Lower lobe of right lung (tissue), 2 donors: Measurements from ENCODE around the gene UBE2H. TPM values are rescaled to one million over a fixed set of nuclear protein-coding genes. Genes with fewer than 3 reads are reported as not detected.

Experiments
- ATAC-seq, 2 donors: fragments of 200-7000 bp; cut with Tn5 transposase; one replicate each; pipeline ENCODE4 v1.9.1; 2020 to 2022; ENCODE audit warnings: mild to moderate bottlenecking in 2 of 2, moderate library complexity in 2 of 2
- DNase-seq: peaks from one replicate; pipeline ENCODE4 v3.0.0-alpha.2; 2020
- H3K27ac ChIP-seq: fragments of 200-600 bp; one replicate; pipeline ENCODE4 v1.8.0; 2022
- H3K27me3 ChIP-seq: fragments of 200-600 bp; one replicate; pipeline ENCODE4 v1.8.0; 2022; ENCODE audit warnings: low read depth
- H3K36me3 ChIP-seq: fragments of 200-600 bp; one replicate; pipeline ENCODE4 v1.8.0; 2022; ENCODE audit warnings: mild to moderate bottlenecking
- H3K4me1 ChIP-seq: fragments of 200-600 bp; one replicate; pipeline ENCODE4 v1.8.0; 2022
- H3K4me3 ChIP-seq: fragments of 200-600 bp; one replicate; pipeline ENCODE4 v1.8.0; 2022; ENCODE audit warnings: mild to moderate bottlenecking
- H3K9me3 ChIP-seq: fragments of 200-600 bp; one replicate; pipeline ENCODE4 v1.8.0; 2022
- intact Hi-C: fragments of 100-400 bp; cut with DNase I; formaldehyde crosslinking; loops from one replicate; pipeline ENCODE4 v1.11.0; 2022
- total RNA-seq: library from RNA; stranded (reverse); fragmentation: NEBNext Ultra II Directional; extraction: Animal tissue kit (Norgen Biotek cat#: 25700); gene quantifications from one replicate; pipeline ENCODE4 v1.2.1, GENCODE V29; 2021
- TF ChIP-seq, protein P1 (sequence below): fragments of 200-600 bp; IDR thresholded peaks from one replicate; pipeline ENCODE4 v1.8.0; 2022; ENCODE audit warnings: antibody characterized with exemption, mild to moderate bottlenecking
- donor health status: DM: no; HTN: yes; CAD: no; lungs with severe emphysema.

The UBE2H gene
- total RNA-seq, 1 donor from 2014 or later, result 76.7 TPM

DNA sequence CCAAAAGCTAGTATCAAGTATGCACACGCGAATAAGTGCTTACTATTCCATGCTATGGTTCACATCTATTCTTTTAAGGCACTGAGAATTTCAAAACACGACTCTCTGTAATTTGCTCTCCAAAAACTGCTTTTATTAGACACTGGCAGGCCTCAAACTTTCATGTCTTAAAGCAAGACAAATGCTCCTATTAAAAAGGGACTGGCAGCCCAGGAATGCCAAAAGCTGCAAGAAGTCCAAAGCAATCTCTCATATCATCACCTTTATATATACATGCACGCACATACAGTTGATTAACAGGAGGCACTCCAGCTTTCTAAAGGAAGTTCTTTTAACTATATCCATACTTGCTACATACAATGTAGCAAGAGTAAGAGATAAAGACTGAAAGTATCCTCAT is 34.8 kb downstream of the UBE2H start:
- no peak overlapping the region for H3K4me3 ChIP-seq

DNA sequence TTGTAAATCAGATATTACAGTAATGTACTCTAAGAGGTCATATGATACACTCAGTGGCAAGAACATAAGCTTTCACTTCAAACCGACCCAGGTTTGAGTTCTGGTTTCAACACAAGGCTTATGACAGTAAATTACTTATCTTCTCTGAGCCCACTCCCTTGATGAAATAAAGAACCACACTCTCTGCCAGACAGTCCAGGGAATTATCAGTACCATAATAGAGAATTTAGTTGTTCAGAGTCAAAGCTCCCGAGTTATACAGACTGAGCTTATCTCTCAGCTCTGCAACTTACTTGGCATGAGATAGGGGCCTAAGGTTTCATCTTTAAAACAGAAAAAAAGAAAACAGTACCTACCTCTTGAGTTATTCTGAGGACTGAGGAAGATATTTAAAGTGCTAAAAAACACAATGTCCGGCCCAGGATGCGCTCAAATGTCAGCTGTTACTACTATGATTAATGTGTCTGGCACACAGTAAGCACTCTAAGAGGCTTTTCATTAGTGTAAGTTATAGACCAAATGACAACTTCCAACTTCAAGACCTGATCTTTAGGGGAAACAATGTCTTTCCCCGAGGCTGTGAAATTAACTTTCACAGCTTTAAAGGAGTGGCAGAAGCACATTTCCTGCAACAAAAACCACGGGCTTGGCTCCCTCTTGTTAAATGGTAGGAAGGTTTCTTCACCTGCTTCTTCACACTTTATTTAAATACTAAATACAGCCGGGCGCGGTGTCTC is 38.1 kb downstream of the UBE2H start:
- H3K4me3 ChIP-seq, result no peak overlapping the region
- ATAC-seq (no peak), DNase-seq (no peak)
- intact Hi-C loops, result no loop called here
- no peaks in the 10 kb centered on the region for H3K27me3 ChIP-seq
- peaks cover 25% of the 10 kb centered on the region for H3K4me1 ChIP-seq
- no peak overlapping the region for H3K27ac ChIP-seq
- H3K9me3 ChIP-seq, result no peaks in the 10 kb centered on the region
- TF ChIP-seq, protein P1, sequence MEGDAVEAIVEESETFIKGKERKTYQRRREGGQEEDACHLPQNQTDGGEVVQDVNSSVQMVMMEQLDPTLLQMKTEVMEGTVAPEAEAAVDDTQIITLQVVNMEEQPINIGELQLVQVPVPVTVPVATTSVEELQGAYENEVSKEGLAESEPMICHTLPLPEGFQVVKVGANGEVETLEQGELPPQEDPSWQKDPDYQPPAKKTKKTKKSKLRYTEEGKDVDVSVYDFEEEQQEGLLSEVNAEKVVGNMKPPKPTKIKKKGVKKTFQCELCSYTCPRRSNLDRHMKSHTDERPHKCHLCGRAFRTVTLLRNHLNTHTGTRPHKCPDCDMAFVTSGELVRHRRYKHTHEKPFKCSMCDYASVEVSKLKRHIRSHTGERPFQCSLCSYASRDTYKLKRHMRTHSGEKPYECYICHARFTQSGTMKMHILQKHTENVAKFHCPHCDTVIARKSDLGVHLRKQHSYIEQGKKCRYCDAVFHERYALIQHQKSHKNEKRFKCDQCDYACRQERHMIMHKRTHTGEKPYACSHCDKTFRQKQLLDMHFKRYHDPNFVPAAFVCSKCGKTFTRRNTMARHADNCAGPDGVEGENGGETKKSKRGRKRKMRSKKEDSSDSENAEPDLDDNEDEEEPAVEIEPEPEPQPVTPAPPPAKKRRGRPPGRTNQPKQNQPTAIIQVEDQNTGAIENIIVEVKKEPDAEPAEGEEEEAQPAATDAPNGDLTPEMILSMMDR, result no peak
- H3K36me3 ChIP-seq, result peaks cover 14% of the 10 kb centered on the region

More for the DNA sequence above, 34.8 kb downstream of the UBE2H start:
- no peak for DNase-seq
- TF ChIP-seq, protein P1, result no peak
- Histone ChIP-seq H3K27ac (no peak overlapping the region), H3K36me3 (peaks cover 6% of the 10 kb centered on the region), H3K9me3 (no peaks in the 10 kb centered on the region), H3K4me1 (peaks cover 34% of the 10 kb centered on the region), H3K27me3 (no peaks in the 10 kb centered on the region)
- no peak for ATAC-seq
- intact Hi-C loops, result no loop called here

DNA sequence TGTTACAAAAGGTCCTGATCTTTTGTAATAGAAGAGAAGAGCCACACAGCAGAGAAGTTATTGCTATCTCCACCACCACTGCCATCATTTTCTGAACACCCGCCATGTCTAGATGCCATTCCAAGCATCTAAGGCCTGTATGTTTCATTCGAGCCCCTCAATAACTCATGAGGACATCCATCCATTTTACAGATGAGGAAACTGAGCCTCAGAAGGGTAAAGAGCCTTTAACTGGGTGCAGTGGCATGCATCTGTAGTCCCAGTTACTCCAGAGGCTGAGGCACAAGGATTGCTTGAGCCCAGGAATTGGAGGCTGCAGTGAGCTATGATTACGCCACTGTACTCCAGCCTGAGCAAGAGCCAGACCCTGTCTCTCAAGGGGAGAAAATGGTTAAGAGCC is 39.3 kb downstream of the UBE2H start:
- intact Hi-C loops, result no loop called here
- Histone ChIP-seq H3K27me3 (no peaks in the 10 kb centered on the region), H3K4me1 (peaks cover 25% of the 10 kb centered on the region), H3K4me3 (no peak overlapping the region), H3K27ac (no peak overlapping the region), H3K36me3 (peaks cover 15% of the 10 kb centered on the region), H3K9me3 (no peaks in the 10 kb centered on the region)
- no peak for DNase-seq
- TF ChIP-seq, protein P1, result no peak
- no peak for ATAC-seq

DNA sequence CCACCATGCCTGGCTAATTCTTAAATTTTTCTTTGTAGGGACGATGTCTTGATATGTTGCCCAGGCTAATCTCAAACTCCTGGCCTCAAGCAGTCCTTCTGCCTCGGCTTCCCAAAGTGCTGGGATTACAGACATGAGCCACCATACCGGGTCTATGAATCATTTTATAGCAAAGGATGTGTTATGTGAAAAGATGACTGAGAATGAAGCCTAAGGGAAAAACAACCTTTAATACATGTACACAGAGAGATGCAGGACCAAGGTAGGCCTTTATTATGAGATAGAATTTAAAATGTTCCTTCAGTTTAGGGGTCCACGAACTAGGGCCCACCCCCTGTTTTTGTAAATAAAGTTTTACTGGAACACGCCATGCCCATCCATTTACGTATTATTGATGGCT is 41.0 kb downstream of the UBE2H start:
- Histone ChIP-seq H3K9me3 (no peaks in the 10 kb centered on the region), H3K27ac (no peak overlapping the region), H3K4me1 (peaks cover 31% of the 10 kb centered on the region), H3K27me3 (no peaks in the 10 kb centered on the region), H3K36me3 (peaks cover 15% of the 10 kb centered on the region), H3K4me3 (no peak overlapping the region)
- DNase-seq (no peak), ATAC-seq (no peak)
- TF ChIP-seq, protein P1, result no peak
- intact Hi-C loops, result no loop called here

DNA sequence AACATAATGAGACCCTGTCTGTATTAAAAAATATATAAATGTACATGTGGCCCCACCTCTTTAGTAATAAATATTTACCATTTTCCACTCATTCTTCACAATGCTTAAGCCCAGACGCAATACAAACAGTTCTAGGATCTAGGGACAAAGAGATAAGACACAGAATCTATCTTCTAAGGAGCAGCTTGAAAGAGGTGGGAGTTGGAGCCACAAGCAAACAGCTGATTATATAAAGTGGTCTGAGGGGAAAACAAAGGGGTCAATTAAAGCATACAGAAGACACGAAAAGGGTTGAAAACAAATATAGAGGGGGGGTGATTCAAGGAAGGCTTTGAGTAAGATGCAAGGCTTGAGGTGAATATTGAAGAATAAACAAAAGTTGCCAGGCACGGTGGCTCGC is 43.1 kb downstream of the UBE2H start:
- peaks cover 15% of the 10 kb centered on the region for H3K36me3 ChIP-seq
- no peak for DNase-seq
- H3K4me3 ChIP-seq, result no peak overlapping the region
- intact Hi-C loops, result no loop called here
- no peak for ATAC-seq
- no peak overlapping the region for H3K27ac ChIP-seq
- no peaks in the 10 kb centered on the region for H3K27me3 ChIP-seq
- peaks cover 14% of the 10 kb centered on the region for H3K4me1 ChIP-seq
- no peaks in the 10 kb centered on the region for H3K9me3 ChIP-seq
- TF ChIP-seq, protein P1, result no peak
